K562 (cell line): ENCODE data around the gene PPP6R1. TPM values are rescaled to one million over a fixed set of nuclear protein-coding genes. Genes with fewer than 3 reads are reported as not detected.

Experiments used
- C11orf30 ChIP-seq: fragments of 450-650 bp; IDR thresholded peaks from 2 replicates; pipeline ENCODE4 v1.6.1; 2016; ENCODE audit warnings: low read depth, mild to moderate bottlenecking
- CUX1 ChIP-seq: fragments of 200-800 bp; sonication (Bioruptor generic); IDR thresholded peaks from 2 replicates; pipeline ENCODE4 v1.6.1; 2016; ENCODE audit warnings: missing genetic modification characterization, missing compliant biosample characterization
- DMBX1 ChIP-seq: fragments of 250-450 bp; sonication (Bioruptor Pico); IDR thresholded peaks from 2 replicates; pipeline ENCODE4 v1.8.0; 2022; ENCODE audit warnings: inconsistent platforms, mild to moderate bottlenecking, moderate library complexity, borderline replicate concordance
- E2F3 ChIP-seq: fragments of 250-450 bp; sonication (Bioruptor Pico); IDR thresholded peaks from 2 replicates; pipeline ENCODE4 v1.4.0; 2020; ENCODE audit warnings: mild to moderate bottlenecking
- EZH2 ChIP-seq: IDR thresholded peaks from 2 replicates; pipeline ENCODE4 v1.6.1; 2012; ENCODE audit warnings: low read depth, mild to moderate bottlenecking, inconsistent platforms, low read length, borderline replicate concordance
- HDAC2 ChIP-seq: fragments of 450-650 bp; IDR thresholded peaks from 2 replicates; pipeline ENCODE4 v1.6.1; 2016; ENCODE audit warnings: mild to moderate bottlenecking
- MAFF ChIP-seq: IDR thresholded peaks from 2 replicates; pipeline ENCODE4 v1.6.1; 2012; ENCODE audit warnings: low read length, improper control_type of control experiment
- MCM2 ChIP-seq: fragments of 450-650 bp; IDR thresholded peaks from 2 replicates; pipeline ENCODE4 v1.6.1; 2017; ENCODE audit warnings: low read depth, mild to moderate bottlenecking
- U2AF2 ChIP-seq: fragments of 200-400 bp; formaldehyde crosslinking; optimal IDR thresholded peaks from 2 replicates; pipeline ENCODE3; 2017; ENCODE audit warnings: low read depth, mild to moderate bottlenecking, low read length
- ZNF277 ChIP-seq: fragments of 250-450 bp; sonication (Bioruptor Pico); IDR thresholded peaks from 2 replicates; pipeline ENCODE4 v1.8.0; 2022; ENCODE audit warnings: inconsistent platforms, mild to moderate bottlenecking, moderate library complexity, borderline replicate concordance
- ZNF589 ChIP-seq: fragments of 200-800 bp; sonication (Bioruptor generic); IDR thresholded peaks from 2 replicates; pipeline ENCODE4 v1.6.1; 2016; ENCODE audit warnings: low read depth, missing genetic modification characterization, missing compliant biosample characterization
- polyA plus RNA-seq, 8 experiments: library from polyadenylated mRNA; depleted of rRNA in 4 of 8; stranded (reverse) in 5 of 8; unstranded in 3 of 8; fragments of >200 nt; fragmentation: Nextera tagmentation in 2 of 8; fragmentation: Illumina TruSeq in 1 of 8; extraction: Ambion mirVana in 2 of 8; extraction: Trizol in 1 of 8; gene quantifications; 2 replicates each; pipeline versions ENCODE4 v1.2.1 to v1.2.3, GENCODE V29; 2011 to 2014; ENCODE audit warnings: inconsistent platforms in 1 of 8, missing spikeins in 1 of 8
- total RNA-seq, 7 experiments: library from RNA; depleted of rRNA in 6 of 7; stranded (reverse); fragments of >200 nt in 6 of 7; fragmentation: Illumina TruSeq in 2 of 7; extraction: Trizol in 2 of 7; gene quantifications; 2 replicates each; pipeline versions ENCODE4 v1.2.1 to v1.2.3, GENCODE V29; 2011 to 2021; ENCODE audit warnings: low replicate concordance in 1 of 7
- TF ChIP-seq, protein P1 (sequence below), 2 experiments: fragments of 450-650 bp; formaldehyde crosslinking in 1 of 2; IDR thresholded peaks; 2 replicates each; pipeline versions ENCODE4 v1.4.0 to v1.6.1; 2014 to 2020; ENCODE audit warnings: mild to moderate bottlenecking in 2 of 2, borderline replicate concordance in 1 of 2, low read depth in 1 of 2

The PPP6R1 gene
- total and polyA plus RNA-seq, 9 of the 15 experiments (the other 6 are each of a cell fraction or from before 2014, with no cell fraction given) = 0.48 to 135 (median 37.2) TPM

DNA sequence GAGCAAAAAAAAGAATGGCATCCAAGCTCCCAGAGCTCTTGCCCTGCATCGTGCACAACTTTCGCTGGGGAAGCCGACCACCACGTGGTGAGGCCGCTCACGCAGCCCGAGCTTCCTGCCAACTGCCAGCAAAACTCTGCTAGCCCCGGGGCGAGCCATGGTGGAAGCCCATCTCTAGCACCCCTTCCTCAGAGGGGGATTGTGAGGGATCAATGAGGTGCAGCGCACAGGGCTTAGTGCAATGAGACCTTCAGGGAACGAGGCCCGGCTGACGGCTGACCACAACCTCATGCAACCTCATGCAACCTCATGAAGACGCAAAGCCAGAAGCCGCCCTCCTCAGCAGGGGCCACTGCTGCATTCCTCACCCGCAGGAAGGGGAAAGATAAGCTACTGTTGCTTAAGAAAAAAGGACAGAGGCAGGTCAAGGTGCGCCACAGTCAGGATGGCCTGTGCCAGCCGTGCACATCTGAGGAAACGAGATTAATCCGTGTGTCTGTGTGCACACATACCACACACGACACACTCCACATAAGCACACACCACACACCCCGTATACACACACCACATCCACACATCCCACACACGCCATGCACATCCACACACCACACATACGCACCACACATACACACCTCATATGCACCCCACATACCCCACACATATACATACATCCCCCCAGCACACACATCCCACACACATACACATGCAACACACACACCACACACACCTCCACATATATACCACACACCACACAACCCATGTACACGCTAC, 11.5 kb upstream of the PPP6R1 start (continued):
- TF ChIP-seq, protein P1, sequence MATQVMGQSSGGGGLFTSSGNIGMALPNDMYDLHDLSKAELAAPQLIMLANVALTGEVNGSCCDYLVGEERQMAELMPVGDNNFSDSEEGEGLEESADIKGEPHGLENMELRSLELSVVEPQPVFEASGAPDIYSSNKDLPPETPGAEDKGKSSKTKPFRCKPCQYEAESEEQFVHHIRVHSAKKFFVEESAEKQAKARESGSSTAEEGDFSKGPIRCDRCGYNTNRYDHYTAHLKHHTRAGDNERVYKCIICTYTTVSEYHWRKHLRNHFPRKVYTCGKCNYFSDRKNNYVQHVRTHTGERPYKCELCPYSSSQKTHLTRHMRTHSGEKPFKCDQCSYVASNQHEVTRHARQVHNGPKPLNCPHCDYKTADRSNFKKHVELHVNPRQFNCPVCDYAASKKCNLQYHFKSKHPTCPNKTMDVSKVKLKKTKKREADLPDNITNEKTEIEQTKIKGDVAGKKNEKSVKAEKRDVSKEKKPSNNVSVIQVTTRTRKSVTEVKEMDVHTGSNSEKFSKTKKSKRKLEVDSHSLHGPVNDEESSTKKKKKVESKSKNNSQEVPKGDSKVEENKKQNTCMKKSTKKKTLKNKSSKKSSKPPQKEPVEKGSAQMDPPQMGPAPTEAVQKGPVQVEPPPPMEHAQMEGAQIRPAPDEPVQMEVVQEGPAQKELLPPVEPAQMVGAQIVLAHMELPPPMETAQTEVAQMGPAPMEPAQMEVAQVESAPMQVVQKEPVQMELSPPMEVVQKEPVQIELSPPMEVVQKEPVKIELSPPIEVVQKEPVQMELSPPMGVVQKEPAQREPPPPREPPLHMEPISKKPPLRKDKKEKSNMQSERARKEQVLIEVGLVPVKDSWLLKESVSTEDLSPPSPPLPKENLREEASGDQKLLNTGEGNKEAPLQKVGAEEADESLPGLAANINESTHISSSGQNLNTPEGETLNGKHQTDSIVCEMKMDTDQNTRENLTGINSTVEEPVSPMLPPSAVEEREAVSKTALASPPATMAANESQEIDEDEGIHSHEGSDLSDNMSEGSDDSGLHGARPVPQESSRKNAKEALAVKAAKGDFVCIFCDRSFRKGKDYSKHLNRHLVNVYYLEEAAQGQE (IDR thresholded peaks at IDR 0.05; ENCODE audit: borderline replicate concordance) = peak; percentile 17; the same call in 1 of the 2 replicates
- TF ChIP-seq, protein P1 (CRISPR knock-in tag; IDR thresholded peaks at IDR 0.05; ENCODE audit: low read depth) = peak; percentile 58; the same call in 1 of the 2 replicates
- TF ChIP-seq HDAC2 (peak; percentile 34; the same call in 1 of the 2 replicates), U2AF2 (no peak), E2F3 (CRISPR knock-in tag) (peak; percentile 11; the same call in 1 of the 2 replicates), ZNF589 (peak; percentile 90), EZH2 (no peak), DMBX1 (CRISPR knock-in tag) (peak; percentile 90), CUX1 (no peak), ZNF277 (CRISPR knock-in tag) (no peak), C11orf30 (no peak), MCM2 (no peak), MAFF (no peak)
